IMR-90 (cell line): ENCODE measurements around the gene GYPE.
"Not testable (repeated sequence)": the region's sequence is repeated elsewhere in the genome, so short reads cannot be mapped to it uniquely, and the experiment has no call there.

Experiments used
- BHLHE40 ChIP-seq: fragments of 150-350 bp; IDR thresholded peaks from 2 replicates; pipeline ENCODE4 v1.6.1; 2016; ENCODE audit warnings: mild to moderate bottlenecking, low read depth, low read length
- CEBPB ChIP-seq: IDR thresholded peaks from 2 replicates; pipeline ENCODE4 v1.6.1; 2012; ENCODE audit warnings: low read depth, low read length, improper control_type of control experiment
- ELK1 ChIP-seq: fragments of 150-350 bp; IDR thresholded peaks from 2 replicates; pipeline ENCODE4 v1.6.1; 2016; ENCODE audit warnings: low read depth, mild to moderate bottlenecking, low read length, moderate library complexity, borderline replicate concordance
- FOS ChIP-seq: fragments of 150-350 bp; IDR thresholded peaks from 2 replicates; pipeline ENCODE4 v1.6.1; 2016; ENCODE audit warnings: low read depth, low read length
- MAZ ChIP-seq: IDR thresholded peaks from 2 replicates; pipeline ENCODE4 v1.6.1; 2012; ENCODE audit warnings: low read depth, mild to moderate bottlenecking, low read length, improper control_type of control experiment, moderate library complexity, borderline replicate concordance
- POLR2A ChIP-seq: IDR thresholded peaks from 2 replicates; pipeline ENCODE4 v1.6.1; 2012; ENCODE audit warnings: mild to moderate bottlenecking, low read depth, low read length
- RAD21 ChIP-seq: IDR thresholded peaks from 2 replicates; pipeline ENCODE4 v1.6.1; 2012; ENCODE audit warnings: low read length, improper control_type of control experiment
- RCOR1 ChIP-seq: IDR thresholded peaks from 2 replicates; pipeline ENCODE4 v1.6.1; 2012; ENCODE audit warnings: mild to moderate bottlenecking, low read length, improper control_type of control experiment; ENCODE audit not compliant: insufficient replicate concordance
- RFX5 ChIP-seq: IDR thresholded peaks from 2 replicates; pipeline ENCODE4 v1.8.0; 2012; ENCODE audit warnings: low read depth, mild to moderate bottlenecking, low read length, moderate library complexity
- SMC3 ChIP-seq: fragments of 150-350 bp; IDR thresholded peaks from 2 replicates; pipeline ENCODE4 v1.6.1; 2016; ENCODE audit warnings: low read depth, mild to moderate bottlenecking, antibody characterized with exemption, low read length, moderate library complexity
- TF ChIP-seq, protein P1 (sequence below): conservative IDR thresholded peaks from 2 replicates; pipeline ENCODE4 v1.5.1; 2012; ENCODE audit warnings: mild to moderate bottlenecking, low read depth, low read length, improper control_type of control experiment
- TF ChIP-seq, protein P2 (sequence below): fragments of 150-350 bp; IDR thresholded peaks from 2 replicates; pipeline ENCODE4 v1.6.1; 2017; ENCODE audit warnings: mild to moderate bottlenecking, antibody characterized with exemption, low read length, low read depth

GRCh38 chr4:143843506-143843832, 61.9 kb downstream of the GYPE start:
- TF ChIP-seq, protein P1, sequence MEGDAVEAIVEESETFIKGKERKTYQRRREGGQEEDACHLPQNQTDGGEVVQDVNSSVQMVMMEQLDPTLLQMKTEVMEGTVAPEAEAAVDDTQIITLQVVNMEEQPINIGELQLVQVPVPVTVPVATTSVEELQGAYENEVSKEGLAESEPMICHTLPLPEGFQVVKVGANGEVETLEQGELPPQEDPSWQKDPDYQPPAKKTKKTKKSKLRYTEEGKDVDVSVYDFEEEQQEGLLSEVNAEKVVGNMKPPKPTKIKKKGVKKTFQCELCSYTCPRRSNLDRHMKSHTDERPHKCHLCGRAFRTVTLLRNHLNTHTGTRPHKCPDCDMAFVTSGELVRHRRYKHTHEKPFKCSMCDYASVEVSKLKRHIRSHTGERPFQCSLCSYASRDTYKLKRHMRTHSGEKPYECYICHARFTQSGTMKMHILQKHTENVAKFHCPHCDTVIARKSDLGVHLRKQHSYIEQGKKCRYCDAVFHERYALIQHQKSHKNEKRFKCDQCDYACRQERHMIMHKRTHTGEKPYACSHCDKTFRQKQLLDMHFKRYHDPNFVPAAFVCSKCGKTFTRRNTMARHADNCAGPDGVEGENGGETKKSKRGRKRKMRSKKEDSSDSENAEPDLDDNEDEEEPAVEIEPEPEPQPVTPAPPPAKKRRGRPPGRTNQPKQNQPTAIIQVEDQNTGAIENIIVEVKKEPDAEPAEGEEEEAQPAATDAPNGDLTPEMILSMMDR, result not testable (repeated sequence)
- TF ChIP-seq BHLHE40, POLR2A, SMC3, RCOR1, RAD21, MAZ, ELK1, FOS, RFX5, CEBPB: not testable (repeated sequence)
- TF ChIP-seq, protein P2, sequence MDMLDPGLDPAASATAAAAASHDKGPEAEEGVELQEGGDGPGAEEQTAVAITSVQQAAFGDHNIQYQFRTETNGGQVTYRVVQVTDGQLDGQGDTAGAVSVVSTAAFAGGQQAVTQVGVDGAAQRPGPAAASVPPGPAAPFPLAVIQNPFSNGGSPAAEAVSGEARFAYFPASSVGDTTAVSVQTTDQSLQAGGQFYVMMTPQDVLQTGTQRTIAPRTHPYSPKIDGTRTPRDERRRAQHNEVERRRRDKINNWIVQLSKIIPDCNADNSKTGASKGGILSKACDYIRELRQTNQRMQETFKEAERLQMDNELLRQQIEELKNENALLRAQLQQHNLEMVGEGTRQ, result not testable (repeated sequence)
